Astrocyte (in vitro differentiated cells and primary cell): ENCODE measurements around the gene PFKL.

ENCODE experiments used
- EZH2 ChIP-seq: IDR thresholded peaks from 2 replicates; pipeline ENCODE4 v1.6.1; 2012; ENCODE audit warnings: mild to moderate bottlenecking, low read length, inconsistent platforms; ENCODE audit not compliant: insufficient read depth
- TF ChIP-seq, protein P1 (sequence below): IDR thresholded peaks from 2 replicates; pipeline ENCODE4 v1.5.1; 2011; ENCODE audit warnings: low read depth, mild to moderate bottlenecking, inconsistent platforms, low read length, moderate library complexity; ENCODE audit not compliant: insufficient read depth

DNA sequence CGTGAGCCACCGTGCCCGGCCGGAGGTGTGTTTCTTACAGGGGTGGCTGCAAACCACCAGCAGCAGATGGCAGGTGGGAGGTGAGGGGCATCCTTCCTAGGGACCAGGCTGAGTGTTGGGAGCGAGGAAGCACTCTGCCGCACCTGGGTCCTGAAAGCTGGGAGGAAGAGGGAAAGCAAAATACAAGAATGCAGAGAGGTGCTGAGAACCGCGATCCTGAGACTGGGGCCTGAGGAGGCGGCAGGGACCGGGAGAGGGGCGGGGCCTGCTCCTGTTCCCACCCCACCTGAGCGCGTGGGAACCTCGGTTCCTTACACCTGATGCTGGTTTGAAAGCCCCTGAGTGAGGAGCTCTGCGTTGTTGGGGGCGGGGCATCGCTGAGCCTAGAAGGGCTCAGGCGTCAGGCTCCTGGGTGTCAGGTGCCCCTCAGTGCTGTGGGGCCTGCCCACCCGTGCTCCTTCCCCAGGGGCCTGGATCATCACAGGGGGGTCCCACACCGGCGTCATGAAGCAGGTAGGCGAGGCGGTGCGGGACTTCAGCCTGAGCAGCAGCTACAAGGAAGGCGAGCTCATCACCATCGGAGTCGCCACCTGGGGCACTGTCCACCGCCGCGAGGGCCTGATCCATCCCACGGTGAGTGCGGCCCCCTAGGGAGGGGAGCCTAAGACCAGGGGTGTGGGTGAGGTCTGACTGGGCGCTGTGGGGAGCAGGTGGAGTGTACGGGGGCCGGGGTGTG lies 69.0 kb downstream of the PFKL start:
- TF ChIP-seq, protein P1, sequence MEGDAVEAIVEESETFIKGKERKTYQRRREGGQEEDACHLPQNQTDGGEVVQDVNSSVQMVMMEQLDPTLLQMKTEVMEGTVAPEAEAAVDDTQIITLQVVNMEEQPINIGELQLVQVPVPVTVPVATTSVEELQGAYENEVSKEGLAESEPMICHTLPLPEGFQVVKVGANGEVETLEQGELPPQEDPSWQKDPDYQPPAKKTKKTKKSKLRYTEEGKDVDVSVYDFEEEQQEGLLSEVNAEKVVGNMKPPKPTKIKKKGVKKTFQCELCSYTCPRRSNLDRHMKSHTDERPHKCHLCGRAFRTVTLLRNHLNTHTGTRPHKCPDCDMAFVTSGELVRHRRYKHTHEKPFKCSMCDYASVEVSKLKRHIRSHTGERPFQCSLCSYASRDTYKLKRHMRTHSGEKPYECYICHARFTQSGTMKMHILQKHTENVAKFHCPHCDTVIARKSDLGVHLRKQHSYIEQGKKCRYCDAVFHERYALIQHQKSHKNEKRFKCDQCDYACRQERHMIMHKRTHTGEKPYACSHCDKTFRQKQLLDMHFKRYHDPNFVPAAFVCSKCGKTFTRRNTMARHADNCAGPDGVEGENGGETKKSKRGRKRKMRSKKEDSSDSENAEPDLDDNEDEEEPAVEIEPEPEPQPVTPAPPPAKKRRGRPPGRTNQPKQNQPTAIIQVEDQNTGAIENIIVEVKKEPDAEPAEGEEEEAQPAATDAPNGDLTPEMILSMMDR, result no peak
- no peak for TF ChIP-seq EZH2
